PFSK-1 (cell line): Measurements from ENCODE around the gene PREPL.

ENCODE experiments used
- FOXP2 ChIP-seq: optimal IDR thresholded peaks from 2 replicates; pipeline ENCODE3; 2011; ENCODE audit warnings: borderline replicate concordance, control low read depth, inconsistent platforms; ENCODE audit not compliant: insufficient read depth; ENCODE audit errors: extremely low read length, extremely low read depth
- POLR2AphosphoS5 ChIP-seq: IDR thresholded peaks from 2 replicates; pipeline ENCODE4 v1.6.1; 2012; ENCODE audit warnings: low read depth, mild to moderate bottlenecking, control low read depth, low read length, moderate library complexity
- REST ChIP-seq, 2 experiments: IDR thresholded peaks; 2 replicates each; pipeline versions ENCODE4 v1.6.1 to v1.8.0; 2011 to 2012; ENCODE audit warnings: low read depth in 2 of 2, low read length in 2 of 2, control low read depth in 1 of 2, inconsistent platforms in 1 of 2, mild to moderate bottlenecking in 1 of 2, moderate library complexity in 1 of 2; ENCODE audit not compliant: insufficient read depth in 1 of 2
- SIN3A ChIP-seq: IDR thresholded peaks from 2 replicates; pipeline ENCODE4 v1.6.1; 2012; ENCODE audit warnings: mild to moderate bottlenecking, low read length, moderate library complexity, borderline replicate concordance; ENCODE audit not compliant: insufficient read depth
- TAF1 ChIP-seq: IDR thresholded peaks from 2 replicates; pipeline ENCODE4 v1.6.1; 2012; ENCODE audit warnings: low read length, control low read depth, borderline replicate concordance; ENCODE audit not compliant: insufficient read depth

Gene PREPL

DNA sequence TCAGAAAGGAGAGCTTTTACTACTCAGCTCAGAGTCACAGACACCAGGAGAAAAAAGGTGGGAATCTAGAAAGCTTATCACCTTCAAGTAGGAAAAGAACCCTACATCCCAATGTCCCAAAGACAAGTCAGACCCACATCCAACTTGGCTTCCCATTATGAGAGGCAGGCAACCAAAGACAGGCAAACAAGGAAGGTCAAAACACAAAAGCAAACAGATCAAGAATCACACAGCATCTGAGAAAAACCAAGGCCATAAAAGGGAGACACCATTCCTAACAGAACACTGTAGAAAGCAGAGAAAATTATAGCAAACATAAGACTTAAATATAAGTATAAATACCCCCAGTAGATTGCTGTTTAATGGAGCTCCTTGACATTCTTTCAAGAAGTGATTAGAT is 45.3 kb downstream of the PREPL start:
- TF ChIP-seq TAF1 (no peak), REST (IDR thresholded peaks at IDR 0.05; ENCODE audit: insufficient read depth in 1 of 2, low read depth in 2 of 2, low read length in 2 of 2) (no peak), FOXP2 (no peak), POLR2AphosphoS5 (no peak), SIN3A (no peak)

- TF ChIP-seq POLR2AphosphoS5 = no peak
- TF ChIP-seq FOXP2 = no peak
- TF ChIP-seq REST (IDR thresholded peaks at IDR 0.05; ENCODE audit: insufficient read depth in 1 of 2, low read depth in 2 of 2, low read length in 2 of 2) = no peak
These were observed 46.9 kb downstream of the PREPL start for GRCh38 chr2:44314362-44314761.

GRCh38 chr2:44310287-44310686 is 51.0 kb downstream of the PREPL start:
- TF ChIP-seq FOXP2 = no peak
- no peak for TF ChIP-seq TAF1
- no peak for TF ChIP-seq SIN3A
- TF ChIP-seq REST (IDR thresholded peaks at IDR 0.05; ENCODE audit: insufficient read depth in 1 of 2, low read depth in 2 of 2, low read length in 2 of 2) = no peak
- no peak for TF ChIP-seq POLR2AphosphoS5

GRCh38 chr2:44305882-44306281 is 55.4 kb downstream of the PREPL start:
- no peak for TF ChIP-seq SIN3A

- TF ChIP-seq TAF1 (no peak), SIN3A (no peak)
These were observed 57.0 kb downstream of the PREPL start for GRCh38 chr2:44304258-44304657.

- no peak for TF ChIP-seq FOXP2
- TF ChIP-seq SIN3A = no peak
- TF ChIP-seq POLR2AphosphoS5 = no peak
- TF ChIP-seq TAF1 = no peak
- no peak for TF ChIP-seq REST (IDR thresholded peaks at IDR 0.05; ENCODE audit: insufficient read depth in 1 of 2, low read depth in 2 of 2, low read length in 2 of 2)
These were observed 60.2 kb downstream of the PREPL start for GRCh38 chr2:44301111-44301510.
